ENCODE data around the gene EXOC1.

DNA sequence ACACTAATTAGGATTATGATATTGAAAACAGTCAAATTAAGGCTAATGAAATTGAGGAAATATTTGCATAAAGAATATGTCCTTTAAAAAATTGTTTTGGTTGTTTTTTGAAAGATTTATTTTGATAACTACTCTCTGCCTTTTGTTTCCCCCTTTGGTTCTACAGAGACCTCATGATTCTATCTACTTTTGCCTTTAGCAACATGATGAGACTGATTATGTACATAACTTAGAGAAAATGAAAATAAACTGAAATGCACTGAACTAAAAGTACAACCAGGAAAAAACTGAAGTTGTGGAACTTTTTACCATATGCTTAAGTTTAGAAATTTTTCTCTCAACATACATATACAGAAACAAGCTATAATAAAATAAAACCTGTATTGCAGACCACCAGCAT, 21.4 kb downstream of the EXOC1 start:
- TF ChIP-seq, protein P1, sequence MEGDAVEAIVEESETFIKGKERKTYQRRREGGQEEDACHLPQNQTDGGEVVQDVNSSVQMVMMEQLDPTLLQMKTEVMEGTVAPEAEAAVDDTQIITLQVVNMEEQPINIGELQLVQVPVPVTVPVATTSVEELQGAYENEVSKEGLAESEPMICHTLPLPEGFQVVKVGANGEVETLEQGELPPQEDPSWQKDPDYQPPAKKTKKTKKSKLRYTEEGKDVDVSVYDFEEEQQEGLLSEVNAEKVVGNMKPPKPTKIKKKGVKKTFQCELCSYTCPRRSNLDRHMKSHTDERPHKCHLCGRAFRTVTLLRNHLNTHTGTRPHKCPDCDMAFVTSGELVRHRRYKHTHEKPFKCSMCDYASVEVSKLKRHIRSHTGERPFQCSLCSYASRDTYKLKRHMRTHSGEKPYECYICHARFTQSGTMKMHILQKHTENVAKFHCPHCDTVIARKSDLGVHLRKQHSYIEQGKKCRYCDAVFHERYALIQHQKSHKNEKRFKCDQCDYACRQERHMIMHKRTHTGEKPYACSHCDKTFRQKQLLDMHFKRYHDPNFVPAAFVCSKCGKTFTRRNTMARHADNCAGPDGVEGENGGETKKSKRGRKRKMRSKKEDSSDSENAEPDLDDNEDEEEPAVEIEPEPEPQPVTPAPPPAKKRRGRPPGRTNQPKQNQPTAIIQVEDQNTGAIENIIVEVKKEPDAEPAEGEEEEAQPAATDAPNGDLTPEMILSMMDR (IDR thresholded peaks at IDR 0.05) = no peak
- TF ChIP-seq, protein P2, sequence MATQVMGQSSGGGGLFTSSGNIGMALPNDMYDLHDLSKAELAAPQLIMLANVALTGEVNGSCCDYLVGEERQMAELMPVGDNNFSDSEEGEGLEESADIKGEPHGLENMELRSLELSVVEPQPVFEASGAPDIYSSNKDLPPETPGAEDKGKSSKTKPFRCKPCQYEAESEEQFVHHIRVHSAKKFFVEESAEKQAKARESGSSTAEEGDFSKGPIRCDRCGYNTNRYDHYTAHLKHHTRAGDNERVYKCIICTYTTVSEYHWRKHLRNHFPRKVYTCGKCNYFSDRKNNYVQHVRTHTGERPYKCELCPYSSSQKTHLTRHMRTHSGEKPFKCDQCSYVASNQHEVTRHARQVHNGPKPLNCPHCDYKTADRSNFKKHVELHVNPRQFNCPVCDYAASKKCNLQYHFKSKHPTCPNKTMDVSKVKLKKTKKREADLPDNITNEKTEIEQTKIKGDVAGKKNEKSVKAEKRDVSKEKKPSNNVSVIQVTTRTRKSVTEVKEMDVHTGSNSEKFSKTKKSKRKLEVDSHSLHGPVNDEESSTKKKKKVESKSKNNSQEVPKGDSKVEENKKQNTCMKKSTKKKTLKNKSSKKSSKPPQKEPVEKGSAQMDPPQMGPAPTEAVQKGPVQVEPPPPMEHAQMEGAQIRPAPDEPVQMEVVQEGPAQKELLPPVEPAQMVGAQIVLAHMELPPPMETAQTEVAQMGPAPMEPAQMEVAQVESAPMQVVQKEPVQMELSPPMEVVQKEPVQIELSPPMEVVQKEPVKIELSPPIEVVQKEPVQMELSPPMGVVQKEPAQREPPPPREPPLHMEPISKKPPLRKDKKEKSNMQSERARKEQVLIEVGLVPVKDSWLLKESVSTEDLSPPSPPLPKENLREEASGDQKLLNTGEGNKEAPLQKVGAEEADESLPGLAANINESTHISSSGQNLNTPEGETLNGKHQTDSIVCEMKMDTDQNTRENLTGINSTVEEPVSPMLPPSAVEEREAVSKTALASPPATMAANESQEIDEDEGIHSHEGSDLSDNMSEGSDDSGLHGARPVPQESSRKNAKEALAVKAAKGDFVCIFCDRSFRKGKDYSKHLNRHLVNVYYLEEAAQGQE (IDR thresholded peaks at IDR 0.05; ENCODE audit: insufficient read depth in 1 of 2, low read depth in 2 of 2, low read length in 1 of 2) = no peak
